Stimulated activated CD8-positive, alpha-beta memory T cell treated with anti-CD3 and anti-CD28 coated beads, Interleukin-2, amount 100 ng/mL, for 1 hour (primary cell): ENCODE measurements around the gene BSN.

ENCODE experiments used
- DNase-seq, 2 donors: peaks; one replicate each; pipeline ENCODE4 v3.0.0-alpha.2; 2020; ENCODE audit warnings: low read depth in 2 of 2

Gene BSN

GRCh38 chr3:49629451-49629850, 75.2 kb downstream of the BSN start:
- no peak for DNase-seq

GRCh38 chr3:49629866-49630265, 75.6 kb downstream of the BSN start:
- no peak for DNase-seq

GRCh38 chr3:49630784-49631183, 76.5 kb downstream of the BSN start:
- DNase-seq = no peak

GRCh38 chr3:49634736-49635135, 80.5 kb downstream of the BSN start:
- DNase-seq = no peak

- DNase-seq = no peak
Observed at GRCh38 chr3:49636883-49637609, 82.8 kb downstream of the BSN start.

GRCh38 chr3:49638445-49638844, 84.2 kb downstream of the BSN start:
- no peak for DNase-seq

GRCh38 chr3:49639551-49639950, 85.3 kb downstream of the BSN start:
- no peak for DNase-seq

GRCh38 chr3:49641292-49641691, 87.0 kb downstream of the BSN start:
- no peak for DNase-seq

- DNase-seq = no peak
Observed at GRCh38 chr3:49641921-49642707, 87.8 kb downstream of the BSN start.

GRCh38 chr3:49642708-49643145, 88.5 kb downstream of the BSN start:
- DNase-seq = no peak

- DNase-seq = no peak
Observed at GRCh38 chr3:49644684-49645083, 90.4 kb downstream of the BSN start.

GRCh38 chr3:49646236-49646635, 92.0 kb downstream of the BSN start:
- DNase-seq = no peak

GRCh38 chr3:49647741-49648140, 93.5 kb downstream of the BSN start:
- no peak for DNase-seq

GRCh38 chr3:49648354-49649019, 94.2 kb downstream of the BSN start:
- DNase-seq = no peak

GRCh38 chr3:49649576-49649975, 95.3 kb downstream of the BSN start:
- DNase-seq = no peak

- DNase-seq = no peak
Observed at GRCh38 chr3:49650177-49650576, 95.9 kb downstream of the BSN start.

GRCh38 chr3:49650637-49651036, 96.4 kb downstream of the BSN start:
- DNase-seq = no peak

- DNase-seq = no peak
Observed at GRCh38 chr3:49652218-49652902, 98.1 kb downstream of the BSN start.

- no peak for DNase-seq
Observed at GRCh38 chr3:49652903-49653415, 98.7 kb downstream of the BSN start.

GRCh38 chr3:49653621-49654020, 99.3 kb downstream of the BSN start:
- no peak for DNase-seq

- DNase-seq = no peak
Observed at GRCh38 chr3:49654176-49654825, 100.0 kb downstream of the BSN start.
